AG04449 (cell line): ENCODE data around the gene RAI14.

Source experiments
- CTCF ChIA-PET: fragments of 350-600 bp; formaldehyde crosslinking; extraction: SDS; loops from one replicate; lab custom pipeline; 2021; ENCODE audit warnings: antibody characterized with exemption; lab: Yijun Ruan, JAX
- POLR2A ChIA-PET: fragments of 400-600, 350-600 bp; formaldehyde crosslinking; extraction: SDS; loops from one replicate; lab custom pipeline; 2020; ENCODE audit warnings: antibody characterized with exemption, inconsistent platforms; lab: Yijun Ruan, JAX
- DNase-seq: peaks from one replicate; pipeline ENCODE4 v3.0.0-alpha.2; 2010; ENCODE audit warnings: low read depth, low spot score
- H3K4me3 ChIP-seq: 2 replicates; pipeline ENCODE4 v1.5.1; 2011; ENCODE audit warnings: low read depth, mild to moderate bottlenecking, control low read depth, low read length
- CTCF ChIP-seq: IDR thresholded peaks from one replicate; pipeline ENCODE4 v1.5.1; 2011; ENCODE audit warnings: mild to moderate bottlenecking, moderate library complexity, low read length, control low read depth, inconsistent platforms; ENCODE audit not compliant: insufficient read depth; ENCODE audit errors: missing control alignments

RAI14 gene

GRCh38 chr5:34706084-34706483 lies 50.0 kb downstream of the RAI14 start:
- no peak overlapping the region for H3K4me3 ChIP-seq
- no peak for TF ChIP-seq CTCF
- no peak for DNase-seq
- CTCF ChIA-PET = no interaction called here
- POLR2A ChIA-PET = no interaction called here

GRCh38 chr5:34707451-34708107 lies 51.5 kb downstream of the RAI14 start:
- no peak overlapping the region for H3K4me3 ChIP-seq
- no peak for DNase-seq
- no peak for TF ChIP-seq CTCF
- CTCF ChIA-PET = interaction anchor here (1.0 kb wide), 1 partner anchor 184 kb away, joined by 4 read pairs; no protein-coding TSS in a partner anchor
- POLR2A ChIA-PET = interaction anchor here (0.6 kb wide), 2 partner anchors 45 to 436 kb away, joined by 3 to 4 read pairs; no protein-coding TSS in a partner anchor

- TF ChIP-seq CTCF = no peak
- CTCF ChIA-PET = no interaction called here
- no peak overlapping the region for H3K4me3 ChIP-seq
- no peak for DNase-seq
- POLR2A ChIA-PET = interaction anchor here (0.7 to 0.8 kb wide), 2 partner anchors 9 to 202 kb away, joined by 3 read pairs; no protein-coding TSS in a partner anchor
Measured at GRCh38 chr5:34708777-34709176, 52.6 kb downstream of the RAI14 start.

- no peak for TF ChIP-seq CTCF
- ChIA-PET POLR2A (interaction anchor here (0.6 kb wide), 1 partner anchor 30 kb away, joined by 4 read pairs; no protein-coding TSS in a partner anchor), CTCF (interaction anchor here (0.9 kb wide), 1 partner anchor 10 kb away, joined by 3 read pairs; no protein-coding TSS in a partner anchor)
- H3K4me3 ChIP-seq = no peak overlapping the region
- DNase-seq = no peak
Measured at GRCh38 chr5:34709861-34710673, 53.9 kb downstream of the RAI14 start.

- H3K4me3 ChIP-seq = no peak overlapping the region
- DNase-seq = no peak
- CTCF ChIA-PET = interaction anchor here (1.1 kb wide), 1 partner anchor 186 kb away, joined by 3 read pairs; no protein-coding TSS in a partner anchor
- TF ChIP-seq CTCF = no peak
- POLR2A ChIA-PET = no interaction called here
Measured at GRCh38 chr5:34712565-34712964, 56.4 kb downstream of the RAI14 start.

GRCh38 chr5:34715711-34716110 lies 59.6 kb downstream of the RAI14 start:
- POLR2A ChIA-PET = no interaction called here
- H3K4me3 ChIP-seq = no peak overlapping the region
- CTCF ChIA-PET = interaction anchor here (1.5 kb wide), 1 partner anchor 210 kb away, joined by 3 read pairs; no protein-coding TSS in a partner anchor
- TF ChIP-seq CTCF = no peak
- DNase-seq = no peak
